HG03378 (cell line): ENCODE results near the gene ZFP36L1.

Source experiments
- ATAC-seq: cut with Tn5 transposase; IDR thresholded peaks from one replicate; pipeline ENCODE4 v1.9.1; 2021; ENCODE audit warnings: mild to moderate bottlenecking, moderate library complexity; ENCODE audit not compliant: unreplicated experiment

The ZFP36L1 gene

DNA sequence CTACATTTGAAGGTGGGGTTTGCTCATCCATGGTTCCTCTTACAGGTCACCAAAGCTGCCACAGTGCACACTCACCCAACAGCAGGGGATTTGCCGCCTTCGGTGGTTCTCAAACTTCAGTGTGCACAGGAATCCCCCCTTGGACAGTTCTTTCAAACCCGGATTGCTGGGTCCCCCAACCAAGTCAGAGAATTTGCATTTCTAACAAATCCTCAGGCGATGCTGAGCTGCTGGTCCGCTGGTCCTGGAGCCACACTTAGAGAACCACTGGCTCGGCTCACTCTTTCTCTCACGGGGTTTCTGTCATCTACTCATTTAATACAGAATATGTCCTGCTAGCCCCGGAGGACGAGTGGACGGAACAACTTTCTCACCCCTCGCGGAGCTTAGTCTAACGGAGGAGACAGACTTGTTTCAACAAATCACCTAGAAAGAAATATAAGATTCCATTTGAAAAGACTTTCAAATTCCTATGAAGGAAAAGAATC is 24.1 kb upstream of the ZFP36L1 start:
- ATAC-seq = no peak

DNA sequence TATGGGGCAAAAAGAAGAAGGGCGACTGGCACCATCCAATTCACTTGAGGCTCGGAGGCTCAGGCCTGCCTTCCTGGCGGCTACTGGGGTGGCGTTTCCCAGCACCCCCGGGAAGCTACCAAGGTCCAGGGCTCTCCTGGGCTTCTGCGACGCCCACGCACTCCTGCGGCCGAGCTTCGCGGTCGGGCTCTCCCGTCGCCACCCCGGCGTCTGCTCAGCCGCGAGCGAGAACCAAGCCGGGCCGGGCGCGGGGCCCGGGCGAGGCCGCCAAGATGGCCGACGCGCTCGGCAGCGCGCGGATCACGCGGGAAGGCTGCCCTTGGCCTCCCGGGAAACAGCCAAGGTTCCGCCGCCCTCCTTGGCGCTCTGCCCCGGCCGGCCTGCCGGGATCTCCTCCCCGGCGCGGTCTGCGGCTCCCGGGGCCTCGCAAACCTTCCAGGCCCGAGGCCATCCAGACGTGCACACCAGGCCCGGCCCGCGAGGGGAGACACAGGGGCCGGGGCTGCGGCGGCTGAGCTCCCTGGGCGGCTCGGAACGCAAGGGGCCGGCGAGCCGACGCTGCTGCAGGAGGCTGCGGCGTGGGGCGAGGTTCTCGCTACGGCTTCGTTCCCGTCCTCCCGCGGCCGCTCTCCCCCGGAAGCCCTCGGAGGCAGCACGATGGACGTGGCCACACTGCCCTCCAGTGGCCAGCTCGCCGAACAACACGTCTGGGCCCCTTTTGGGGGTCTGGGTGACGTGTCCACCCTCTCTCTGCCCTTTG is 23.5 kb upstream of the ZFP36L1 start:
- peak; percentile 36 for ATAC-seq

DNA sequence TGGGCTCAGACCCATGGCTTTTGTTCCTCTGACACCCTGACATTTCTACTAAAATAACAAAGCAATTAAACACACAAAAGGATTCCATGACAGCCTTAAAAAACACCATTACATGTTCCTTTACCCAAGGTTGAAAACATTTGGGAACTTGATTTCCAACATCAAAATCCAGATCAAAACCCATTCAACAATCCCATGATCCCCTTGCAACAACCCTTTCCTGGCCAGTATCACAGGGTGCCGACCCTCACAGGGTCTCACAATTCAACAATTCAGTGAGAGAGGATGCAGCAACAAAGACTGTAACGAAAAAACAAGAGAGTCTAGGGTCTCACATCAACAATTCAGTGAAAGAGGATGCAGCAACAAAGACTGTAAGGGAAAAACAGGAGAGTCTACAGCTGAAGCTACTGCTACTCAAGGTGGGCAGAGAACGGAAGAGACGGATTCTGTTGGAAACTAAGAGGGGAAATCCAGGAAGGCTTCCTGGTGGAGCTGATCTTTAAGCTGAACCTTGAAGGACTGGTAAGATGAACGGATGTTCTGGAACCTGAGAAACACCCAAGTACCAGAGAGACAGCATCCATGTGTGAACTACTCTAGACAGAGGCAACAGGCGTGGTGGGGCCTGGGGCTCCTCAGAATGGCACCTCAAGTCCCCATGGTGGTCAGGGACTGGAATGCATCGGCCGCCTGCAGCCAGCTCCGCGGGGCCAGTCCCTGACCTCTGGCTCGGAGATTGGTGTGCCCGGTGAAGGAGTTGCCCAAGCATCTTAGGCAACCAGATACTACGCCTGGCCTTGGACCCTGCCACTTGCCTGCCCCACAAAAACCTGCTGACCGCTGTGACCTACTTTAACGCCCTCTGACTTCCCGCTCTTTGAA is 22.7 kb upstream of the ZFP36L1 start:
- no peak for ATAC-seq

DNA sequence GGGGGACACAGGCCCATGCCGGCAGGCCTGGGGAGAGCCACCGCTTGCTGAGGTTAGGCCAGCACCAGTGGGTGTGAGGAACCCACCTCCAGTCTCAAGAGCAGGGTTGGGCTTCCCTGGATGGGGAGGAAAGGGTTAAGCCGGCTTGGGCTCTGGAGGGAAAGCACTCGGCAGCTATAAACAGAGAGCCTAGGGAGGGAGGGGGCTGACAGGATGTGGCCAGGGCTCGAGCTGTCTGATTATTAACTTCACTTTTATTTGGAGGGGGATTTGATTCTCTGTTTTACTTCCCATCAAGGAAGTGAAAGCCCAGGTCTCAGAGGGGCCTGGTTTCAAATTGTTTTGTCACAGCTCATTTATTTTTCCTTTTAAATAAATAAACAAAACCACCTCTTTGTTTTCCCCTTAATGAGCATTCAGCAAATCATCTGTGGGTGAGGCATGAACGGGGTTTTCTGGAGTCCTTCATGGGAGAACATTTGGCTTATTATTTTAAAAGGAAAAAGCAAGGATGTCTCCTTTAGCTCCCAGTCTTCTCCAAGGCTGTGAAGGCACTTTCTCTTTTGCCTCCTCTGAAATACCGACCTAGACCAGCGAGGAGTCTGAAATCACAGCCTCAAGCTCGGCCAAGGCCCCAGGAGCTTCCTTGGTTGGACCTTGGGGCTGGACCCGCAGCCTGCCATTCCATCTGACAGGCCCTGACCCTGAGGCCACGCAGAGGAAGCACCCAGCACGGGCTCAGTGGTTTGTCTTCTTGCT is 21.9 kb upstream of the ZFP36L1 start:
- peak; percentile 39 for ATAC-seq

DNA sequence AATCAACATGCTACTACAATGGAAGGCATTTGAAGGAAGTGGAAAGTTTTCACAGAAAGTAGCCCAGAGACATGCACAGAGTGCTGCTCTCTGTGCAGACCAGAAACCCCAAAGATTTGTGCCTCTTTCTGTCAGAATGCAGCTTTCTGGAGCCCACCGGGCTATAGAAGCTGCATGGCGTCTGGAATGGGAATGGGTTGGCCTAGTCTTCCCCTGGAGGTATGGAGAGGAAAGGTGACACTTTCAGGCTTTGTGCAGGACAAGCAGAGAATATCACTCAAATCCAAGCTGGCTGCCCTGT is 21.3 kb upstream of the ZFP36L1 start:
- ATAC-seq = no peak

DNA sequence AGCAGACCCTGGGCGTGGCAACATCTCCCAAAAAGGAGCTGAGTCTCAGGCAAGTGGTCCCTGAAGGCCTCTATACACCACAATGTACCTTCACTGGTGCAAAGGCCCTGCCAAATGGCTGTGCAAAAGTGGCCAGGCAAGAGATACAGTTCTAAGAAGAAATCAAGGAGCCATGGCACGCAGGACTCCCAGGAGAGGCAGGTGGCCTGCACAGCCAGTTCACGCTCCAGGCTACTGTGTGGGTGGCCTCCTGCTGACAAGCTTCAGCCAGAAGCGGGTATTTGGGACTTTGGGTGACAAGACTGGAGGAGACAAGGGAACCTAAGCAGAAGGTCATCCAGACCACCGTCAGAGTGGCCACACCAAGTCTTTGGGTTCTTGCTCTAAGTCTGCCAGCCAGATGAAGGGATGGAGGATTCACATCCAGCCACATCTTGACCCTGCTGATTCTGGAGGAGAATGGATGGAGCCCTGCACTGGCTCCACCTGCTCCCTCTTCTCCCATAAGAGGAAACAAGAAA is 20.5 kb upstream of the ZFP36L1 start:
- no peak for ATAC-seq

DNA sequence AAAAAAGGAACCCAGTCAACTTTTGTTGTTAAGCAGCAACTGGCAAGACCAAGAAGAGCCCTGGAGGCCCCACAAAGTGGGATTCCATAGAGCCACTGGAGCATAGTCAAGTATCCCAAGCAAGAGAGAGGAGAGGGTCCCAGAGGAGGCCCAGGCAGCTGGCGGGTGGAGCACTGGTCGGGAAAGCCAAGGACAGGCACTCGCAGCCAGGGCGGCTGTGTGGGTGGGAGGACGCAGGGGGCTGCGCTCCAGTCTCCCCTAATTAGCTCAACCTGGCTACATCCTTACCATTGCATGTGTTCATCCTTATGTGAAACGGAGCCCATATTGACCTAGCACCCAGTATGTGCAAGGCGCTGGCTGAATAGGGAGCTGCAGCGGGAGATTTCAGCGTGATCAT is 18.3 kb upstream of the ZFP36L1 start:
- ATAC-seq = no peak

DNA sequence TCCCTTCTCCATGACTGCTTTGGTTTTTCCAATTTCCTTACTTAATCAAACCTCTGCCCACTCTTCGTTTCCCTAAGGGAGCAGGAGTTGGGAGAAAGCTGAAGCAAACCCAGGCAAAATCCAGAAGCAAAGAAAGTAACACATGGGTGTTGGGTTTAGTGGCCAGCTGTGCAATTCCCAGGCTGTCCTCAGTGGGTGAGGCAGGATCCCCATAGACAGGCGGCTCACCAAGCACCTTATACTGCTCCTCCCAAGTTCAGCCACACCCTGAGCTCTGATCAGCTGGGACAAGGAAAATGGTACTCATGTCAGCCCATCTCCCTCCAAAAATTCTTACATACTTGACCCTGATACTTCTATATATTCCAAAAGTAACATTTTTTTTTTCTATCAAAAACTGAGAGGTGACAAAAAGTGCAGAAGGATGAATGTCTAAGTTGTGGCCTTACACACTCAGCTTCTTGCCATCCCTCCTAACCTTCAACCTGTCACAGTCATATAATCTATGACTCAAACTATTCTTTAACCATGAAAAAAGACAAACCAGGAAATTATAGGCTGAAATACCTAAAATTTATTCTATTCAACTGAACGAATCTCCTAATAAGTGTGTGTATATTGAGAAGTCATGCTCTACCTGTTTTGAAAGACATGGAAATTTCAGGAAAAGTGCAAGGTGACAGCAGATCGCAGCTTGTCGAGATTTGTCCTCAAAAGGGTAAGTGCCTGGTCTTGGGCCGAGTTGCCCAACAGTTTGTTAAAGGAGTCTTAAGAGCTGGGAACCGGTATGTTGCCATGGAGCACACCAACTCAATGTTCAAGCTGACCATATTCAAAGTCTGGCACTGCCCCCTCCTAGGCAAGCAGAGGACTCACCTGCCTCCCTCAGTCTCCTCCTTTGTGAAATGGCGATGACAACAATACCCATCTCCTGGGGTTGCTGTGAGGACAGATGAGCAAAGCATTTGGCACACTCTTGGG is 17.6 kb upstream of the ZFP36L1 start:
- no peak for ATAC-seq

DNA sequence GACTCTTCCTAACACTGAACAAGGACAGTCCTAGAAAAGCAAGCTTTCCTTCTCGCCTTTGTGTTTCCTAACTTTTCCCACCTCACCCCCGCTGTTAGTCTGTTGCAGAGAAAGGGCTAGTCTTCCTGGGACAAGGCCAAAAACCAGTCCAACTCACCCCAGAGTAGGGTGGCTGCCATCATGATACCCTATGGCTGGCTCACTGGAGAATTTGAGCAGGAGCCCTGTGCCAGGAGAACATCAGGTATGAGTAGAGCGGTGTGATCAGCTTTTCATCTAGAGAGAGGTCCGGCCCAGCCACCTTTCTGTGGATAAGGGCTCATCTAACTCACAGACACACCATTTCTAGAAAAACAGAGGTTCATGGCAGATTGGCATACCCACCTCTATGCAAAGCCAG is 16.7 kb upstream of the ZFP36L1 start:
- ATAC-seq = no peak

DNA sequence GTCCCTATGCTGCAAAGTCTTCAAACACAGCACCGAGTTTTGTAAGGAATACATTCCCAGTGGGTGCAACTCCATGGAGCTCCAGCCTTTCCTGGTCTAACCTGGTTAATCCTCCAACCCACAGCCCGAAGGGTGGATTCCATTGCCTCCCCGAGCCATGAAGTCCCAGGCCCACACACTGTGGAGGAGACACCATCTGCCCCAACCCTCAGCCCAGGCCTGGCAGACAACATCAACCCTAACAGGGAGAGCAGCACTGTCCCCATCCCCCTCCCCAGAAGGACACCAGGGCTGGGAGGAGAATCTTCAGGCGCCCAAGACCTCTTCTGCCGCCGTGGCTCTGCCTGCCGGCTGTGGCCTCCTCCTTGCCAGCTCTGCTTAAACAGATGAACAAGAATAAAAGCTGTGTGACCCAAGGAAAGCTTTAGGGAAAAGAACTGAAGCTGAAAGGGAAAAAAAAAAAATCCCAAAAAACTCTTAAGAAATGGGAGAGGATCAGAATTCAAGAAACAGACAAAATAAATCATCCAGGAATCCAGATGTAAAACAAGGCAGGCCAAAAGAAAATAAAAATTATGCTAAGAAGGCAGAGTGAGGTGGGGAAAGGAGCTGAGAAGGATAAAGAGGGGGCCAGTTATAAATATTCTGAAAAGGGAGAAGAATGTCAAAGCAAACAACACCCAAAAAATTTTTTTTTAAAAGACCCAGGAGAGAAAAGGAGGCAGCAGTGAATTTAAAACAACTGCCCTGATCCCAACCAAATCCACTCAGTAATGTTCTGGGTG is 16.0 kb upstream of the ZFP36L1 start:
- ATAC-seq = no peak

DNA sequence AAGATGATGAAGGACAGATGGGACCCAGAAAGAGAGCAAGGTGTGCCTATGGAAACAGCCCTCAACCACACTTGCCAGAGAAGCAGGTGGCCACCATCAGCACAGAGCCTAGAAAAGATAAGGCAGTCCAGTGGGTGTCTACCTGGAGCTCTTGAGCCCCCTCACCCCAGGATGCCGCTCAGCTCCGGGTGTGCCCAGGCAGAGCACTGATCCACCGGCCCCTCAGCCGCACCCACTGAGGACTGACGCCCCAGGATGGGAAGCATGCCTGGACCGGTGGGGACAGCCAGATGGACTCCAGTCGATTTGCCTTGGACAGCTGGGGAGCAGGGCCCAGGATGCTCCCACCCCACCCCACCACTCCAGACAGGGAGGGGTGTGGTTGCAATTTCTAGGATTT is 15.1 kb upstream of the ZFP36L1 start:
- no peak for ATAC-seq

DNA sequence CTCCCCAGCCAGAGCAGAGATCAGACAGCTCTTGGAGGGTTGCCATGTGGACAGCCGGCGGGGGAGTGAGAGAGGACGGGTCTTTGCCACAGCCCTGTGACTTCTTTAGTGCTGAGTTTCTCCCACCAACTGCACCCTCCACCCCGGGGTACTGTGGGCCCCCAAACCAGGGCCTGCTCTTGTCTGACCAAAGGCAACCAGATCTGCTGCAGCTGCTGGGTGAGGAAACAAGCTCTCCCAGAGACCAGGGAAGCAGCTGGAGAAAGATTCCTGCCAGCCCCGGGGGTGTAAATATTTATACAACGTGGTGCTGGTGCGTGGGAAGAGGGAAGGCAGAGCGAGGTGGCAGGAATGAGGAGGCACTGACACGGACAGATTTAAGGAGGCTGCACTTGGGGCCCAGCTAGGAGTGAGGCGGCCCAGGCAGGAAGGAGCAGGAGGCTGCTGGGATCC is 14.3 kb upstream of the ZFP36L1 start:
- ATAC-seq = no peak

DNA sequence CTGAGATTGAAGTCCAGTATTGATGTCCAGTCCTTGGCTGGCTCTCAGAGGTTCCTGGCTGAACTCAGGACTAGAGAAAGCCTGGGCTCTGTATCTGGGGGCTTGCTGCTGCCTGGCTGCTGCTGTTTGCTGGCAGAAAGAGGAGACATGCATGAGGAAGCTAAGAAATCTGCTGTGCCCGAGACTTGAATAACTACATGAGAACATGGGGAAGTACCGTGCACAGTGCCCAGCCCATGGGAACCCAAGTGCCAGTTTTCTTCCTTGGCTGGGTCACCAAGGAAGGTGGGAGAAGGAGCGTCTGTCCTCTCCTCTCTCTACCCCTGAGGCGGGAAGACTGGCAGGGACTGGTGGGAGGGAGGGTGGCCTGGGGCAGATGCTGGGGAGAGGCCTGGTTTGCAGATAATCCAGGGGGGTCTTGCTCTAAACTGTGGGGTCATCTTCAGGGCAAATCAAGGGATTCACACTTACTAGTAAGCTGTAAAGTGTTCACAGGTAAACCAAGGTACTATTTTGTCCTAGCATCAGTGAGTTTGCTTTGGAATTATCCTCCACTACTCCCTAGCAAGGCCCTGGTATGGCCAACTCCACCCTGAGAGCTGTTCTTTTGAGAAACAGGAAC is 13.8 kb upstream of the ZFP36L1 start:
- no peak for ATAC-seq

DNA sequence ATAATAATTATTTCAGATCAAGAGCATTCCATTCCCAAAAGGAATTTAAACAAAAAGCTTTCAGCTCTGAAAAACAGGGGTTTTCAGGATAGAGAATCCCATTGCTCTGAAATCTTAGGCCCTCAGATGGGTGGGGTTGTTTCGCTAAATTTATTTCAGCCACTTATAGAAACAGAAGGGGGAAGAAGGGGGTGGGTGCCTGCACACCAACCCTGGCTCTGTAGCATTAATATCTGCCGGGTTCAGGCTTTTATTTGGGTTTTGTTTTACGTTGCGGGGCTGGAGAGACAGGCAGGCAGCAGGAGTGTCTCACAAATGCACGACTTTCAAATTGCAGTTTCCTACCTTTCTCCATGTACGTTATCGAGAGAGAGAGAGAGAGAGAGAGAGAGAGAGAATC is 12.5 kb upstream of the ZFP36L1 start:
- no peak for ATAC-seq

DNA sequence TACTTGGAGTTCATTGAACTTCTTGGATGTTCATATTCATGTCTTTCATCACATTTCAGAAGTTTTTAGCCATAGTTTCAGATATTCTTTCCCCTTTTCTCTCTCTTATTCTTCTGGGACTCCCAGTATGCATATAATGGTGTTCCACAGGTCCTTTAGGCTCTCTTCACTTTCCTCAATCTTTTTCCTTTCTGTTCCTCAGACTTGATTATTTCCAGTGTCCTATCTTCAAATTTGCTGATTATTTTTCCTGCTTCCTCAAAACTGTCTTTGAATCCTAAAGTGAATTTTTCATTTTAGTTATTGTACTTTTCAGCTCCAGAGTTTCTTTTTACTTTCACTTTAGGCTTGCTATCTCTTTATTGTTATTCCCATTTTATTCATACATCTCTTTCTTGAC is 8.8 kb upstream of the ZFP36L1 start:
- ATAC-seq = no peak

DNA sequence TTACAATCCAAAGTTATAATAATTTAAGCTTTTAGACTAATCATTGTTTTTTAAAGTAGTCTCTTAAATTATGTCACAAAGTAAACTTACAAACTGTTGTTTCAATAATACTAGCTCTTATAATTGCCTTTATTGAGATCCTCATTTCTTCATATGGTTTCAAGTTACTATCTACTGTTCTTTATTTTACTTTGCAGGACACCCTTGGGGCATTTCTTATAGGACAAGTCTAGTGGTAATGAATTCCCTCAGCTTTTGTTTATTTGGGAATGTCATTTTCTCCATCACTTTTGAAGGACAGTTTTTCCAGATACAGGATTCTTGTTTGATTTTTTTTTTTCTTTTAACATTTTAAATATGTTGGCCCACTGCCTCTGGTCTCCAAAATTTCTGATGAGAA is 8.1 kb upstream of the ZFP36L1 start:
- no peak for ATAC-seq

DNA sequence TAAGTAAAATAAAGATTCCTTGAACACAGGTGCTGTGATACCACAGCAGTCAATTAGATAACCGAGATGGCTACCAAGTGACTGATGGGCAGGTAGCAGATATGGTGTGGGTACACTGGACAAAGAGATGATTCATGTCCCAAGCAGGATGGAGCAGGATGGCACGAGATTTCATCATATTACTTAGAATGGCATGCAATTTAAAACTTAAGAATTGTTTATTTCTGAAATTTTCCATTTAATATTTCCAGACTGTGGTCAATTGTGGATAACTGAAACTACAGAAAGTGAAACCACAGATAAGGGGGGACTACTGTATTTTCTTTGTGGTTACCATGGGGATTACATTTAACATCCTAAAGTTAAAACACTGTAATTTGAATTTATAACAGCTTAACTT is 7.5 kb upstream of the ZFP36L1 start:
- ATAC-seq = no peak

DNA sequence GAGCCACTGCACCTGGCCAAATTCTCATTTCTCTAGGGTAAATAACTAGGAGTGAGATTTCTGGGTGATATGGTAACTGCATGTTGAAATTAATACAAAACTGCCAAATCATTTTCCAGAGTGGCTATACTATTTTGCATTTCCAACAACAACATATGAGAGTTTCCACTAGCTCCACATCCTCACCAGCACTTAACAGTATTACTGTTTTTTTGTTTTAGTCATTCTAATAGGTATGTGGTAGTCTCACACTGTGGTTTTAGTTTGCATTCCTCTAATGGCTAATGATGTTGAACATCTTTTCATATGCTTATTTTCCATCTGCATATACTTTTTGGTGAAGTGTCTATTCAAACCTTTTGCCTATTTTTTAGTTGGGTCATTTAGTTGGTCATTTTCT is 5.8 kb upstream of the ZFP36L1 start:
- ATAC-seq = no peak

DNA sequence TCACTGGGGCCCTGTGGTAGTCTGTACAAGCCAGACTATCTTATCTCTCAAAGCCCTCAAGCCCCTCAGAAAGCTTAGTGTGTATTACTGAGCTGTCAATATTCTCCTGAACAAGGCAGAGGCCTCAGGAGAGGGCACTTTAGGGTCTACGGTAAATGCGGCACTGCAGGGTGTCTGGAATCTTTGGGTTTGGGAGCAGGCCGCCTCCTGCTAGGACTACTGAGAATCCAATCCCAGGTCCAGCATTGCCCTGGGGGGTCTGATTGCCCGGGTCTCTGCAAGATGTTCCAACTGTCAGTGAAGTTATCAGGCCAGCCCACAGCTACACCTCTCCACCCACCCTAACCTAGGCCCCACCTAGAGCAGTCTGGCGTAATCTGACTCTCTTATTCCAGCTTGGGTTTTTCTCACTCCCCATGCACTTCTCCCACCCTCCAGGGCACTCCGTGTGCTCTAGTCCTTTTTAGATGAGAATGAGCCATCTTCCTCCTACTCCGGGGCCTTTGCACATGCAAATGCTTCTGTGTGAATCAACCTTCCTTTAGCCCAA is 4.3 kb upstream of the ZFP36L1 start:
- no peak for ATAC-seq
